WI38 (cell line): ENCODE measurements around the gene YJU2.

Experiments
- H3K4me3 ChIP-seq: 2 replicates; pipeline ENCODE4 v1.5.1; 2011; ENCODE audit warnings: low read depth, mild to moderate bottlenecking, control low read depth, low read length
- CTCF ChIP-seq: IDR thresholded peaks from 2 replicates; pipeline ENCODE4 v1.5.1; 2012; ENCODE audit warnings: low read depth, mild to moderate bottlenecking, control low read depth, low read length

Gene YJU2

GRCh38 chr19:4305257-4305612 lies 58.4 kb downstream of the YJU2 start:
- no peak overlapping the region for H3K4me3 ChIP-seq
- no peak for TF ChIP-seq CTCF

DNA sequence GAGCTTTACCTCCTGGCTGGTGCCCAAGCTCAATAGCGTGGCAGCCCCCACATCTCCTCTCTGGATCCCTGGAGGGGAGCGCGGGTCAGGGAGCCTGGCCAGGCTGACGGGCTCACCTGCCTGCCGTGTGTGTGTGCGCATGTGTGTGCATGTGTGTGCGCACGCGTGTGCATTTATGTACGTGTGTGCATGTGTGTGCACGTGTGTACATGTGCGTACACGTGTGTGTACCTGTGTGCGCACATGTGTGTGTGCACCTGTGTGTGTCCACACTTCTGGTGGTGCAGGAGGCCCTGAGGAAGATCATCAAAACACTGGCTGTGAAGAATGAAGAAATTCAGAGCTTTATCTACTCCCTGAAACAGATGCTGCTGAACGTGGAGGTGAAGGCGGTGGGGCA lies 58.8 kb downstream of the YJU2 start:
- H3K4me3 ChIP-seq = no peak overlapping the region
- TF ChIP-seq CTCF = no peak

GRCh38 chr19:4310247-4311121 lies 63.6 kb downstream of the YJU2 start:
- no peak for TF ChIP-seq CTCF
- H3K4me3 ChIP-seq = no peak overlapping the region

DNA sequence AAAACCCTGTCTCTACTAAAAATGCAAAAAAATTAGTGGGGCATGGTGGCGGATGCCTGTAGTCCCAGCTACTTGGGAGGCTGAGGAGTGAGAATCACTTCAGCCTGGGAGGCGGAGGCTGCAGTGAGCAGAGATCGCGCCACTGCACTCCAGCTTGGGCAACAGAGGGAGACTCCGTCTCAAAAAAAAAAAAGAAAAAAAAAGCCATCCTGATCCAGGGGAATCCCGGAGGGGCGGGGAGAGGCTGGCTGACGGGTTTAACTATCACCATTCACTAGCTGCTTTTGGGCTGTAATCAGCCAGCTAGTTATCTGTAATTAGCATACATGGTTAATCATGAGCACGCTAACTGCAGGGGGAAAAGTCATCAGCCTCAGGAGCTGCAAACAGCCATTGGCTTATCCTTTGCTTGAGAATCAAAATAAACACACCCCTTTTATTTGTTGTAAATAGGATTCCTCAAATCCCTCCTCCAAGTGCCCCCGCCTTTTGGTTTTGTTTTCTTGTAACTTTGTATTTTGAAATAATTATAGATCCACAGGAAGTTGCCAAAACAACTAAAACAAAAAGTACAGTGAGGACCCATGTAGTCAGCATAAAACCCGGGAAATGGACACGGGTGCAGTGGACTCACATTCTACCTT lies 67.1 kb downstream of the YJU2 start:
- no peak for TF ChIP-seq CTCF
- H3K4me3 ChIP-seq = no peak overlapping the region

DNA sequence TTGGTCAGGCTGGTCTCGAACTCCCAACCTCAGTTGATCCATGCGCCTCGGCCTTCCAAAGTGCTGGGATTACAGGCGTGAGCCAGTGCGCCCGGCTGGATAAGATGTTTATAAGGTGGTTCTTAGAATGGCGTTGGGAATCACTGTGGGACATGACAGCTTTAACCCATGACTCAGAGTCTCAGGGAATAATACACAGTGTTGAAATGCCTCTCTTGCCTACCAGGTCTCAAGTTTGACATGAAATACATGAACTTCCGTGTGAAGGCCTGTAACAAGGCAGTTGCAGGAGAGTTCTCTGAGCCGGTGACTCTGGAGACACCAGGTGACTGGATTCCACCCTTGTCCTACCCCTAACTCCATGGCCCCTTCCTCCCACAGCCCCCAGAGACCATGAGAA lies 70.1 kb downstream of the YJU2 start:
- no peak for TF ChIP-seq CTCF
- H3K4me3 ChIP-seq = no peak overlapping the region

DNA sequence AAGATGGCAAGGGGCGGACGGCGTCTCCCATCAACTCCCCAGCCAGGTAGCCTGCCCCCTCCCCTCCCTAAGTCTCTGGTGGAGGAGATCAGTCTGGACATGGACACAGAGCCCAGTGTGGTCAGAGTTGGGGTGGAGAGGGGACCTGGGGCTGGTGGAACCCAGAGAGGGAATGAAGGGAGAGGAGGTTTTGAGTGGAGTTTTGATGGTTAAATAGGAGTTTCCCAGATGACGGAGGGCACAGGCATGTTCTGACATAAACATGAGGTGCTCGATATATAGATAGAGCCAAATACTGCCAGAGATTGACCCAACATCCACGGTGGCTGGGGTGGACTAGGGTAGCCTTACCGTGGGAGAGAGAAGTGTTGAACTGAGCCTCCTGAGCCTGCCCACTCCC lies 71.6 kb downstream of the YJU2 start:
- TF ChIP-seq CTCF = no peak
- no peak overlapping the region for H3K4me3 ChIP-seq
